Measurements from ENCODE around the gene ZNF195.
"Not testable (repeated sequence)": the region's sequence is repeated elsewhere in the genome, so short reads cannot be mapped to it uniquely, and the experiment has no call there.

DNA sequence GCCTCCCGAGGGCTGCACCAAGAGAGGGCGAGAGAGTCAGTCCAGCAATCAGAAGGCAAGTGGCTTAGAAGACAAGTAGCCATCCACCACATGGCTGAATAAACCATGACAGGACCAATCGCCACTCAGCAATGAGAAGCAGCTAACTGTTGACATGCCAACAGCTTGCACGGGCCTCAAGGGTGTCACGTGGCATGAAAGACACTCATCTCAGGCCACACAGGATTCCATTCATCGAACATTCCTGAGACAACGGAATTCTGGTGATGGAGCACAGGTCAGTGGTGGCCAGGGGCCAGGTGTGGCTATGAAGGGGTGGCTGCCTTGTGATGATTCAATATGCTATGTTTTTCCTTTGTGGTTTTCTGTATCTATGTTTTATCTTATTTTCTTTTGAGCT is 36.4 kb upstream of the ZNF195 start:
- TF ChIP-seq JUND (IDR thresholded peaks at IDR 0.05); YY1 (IDR thresholded peaks at IDR 0.05; ENCODE audit: extremely low read depth, insufficient replicate concordance, low read depth, low read length); POLR2A (IDR thresholded peaks at IDR 0.05; ENCODE audit: borderline replicate concordance, extremely low read depth, insufficient read depth, insufficient read length); RAD21 (IDR thresholded peaks at IDR 0.05; ENCODE audit: low read depth); SRF (IDR thresholded peaks at IDR 0.05; ENCODE audit: low read depth); ZFX (IDR thresholded peaks at IDR 0.05): not testable (repeated sequence)
- TF ChIP-seq, protein P1, sequence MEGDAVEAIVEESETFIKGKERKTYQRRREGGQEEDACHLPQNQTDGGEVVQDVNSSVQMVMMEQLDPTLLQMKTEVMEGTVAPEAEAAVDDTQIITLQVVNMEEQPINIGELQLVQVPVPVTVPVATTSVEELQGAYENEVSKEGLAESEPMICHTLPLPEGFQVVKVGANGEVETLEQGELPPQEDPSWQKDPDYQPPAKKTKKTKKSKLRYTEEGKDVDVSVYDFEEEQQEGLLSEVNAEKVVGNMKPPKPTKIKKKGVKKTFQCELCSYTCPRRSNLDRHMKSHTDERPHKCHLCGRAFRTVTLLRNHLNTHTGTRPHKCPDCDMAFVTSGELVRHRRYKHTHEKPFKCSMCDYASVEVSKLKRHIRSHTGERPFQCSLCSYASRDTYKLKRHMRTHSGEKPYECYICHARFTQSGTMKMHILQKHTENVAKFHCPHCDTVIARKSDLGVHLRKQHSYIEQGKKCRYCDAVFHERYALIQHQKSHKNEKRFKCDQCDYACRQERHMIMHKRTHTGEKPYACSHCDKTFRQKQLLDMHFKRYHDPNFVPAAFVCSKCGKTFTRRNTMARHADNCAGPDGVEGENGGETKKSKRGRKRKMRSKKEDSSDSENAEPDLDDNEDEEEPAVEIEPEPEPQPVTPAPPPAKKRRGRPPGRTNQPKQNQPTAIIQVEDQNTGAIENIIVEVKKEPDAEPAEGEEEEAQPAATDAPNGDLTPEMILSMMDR (IDR thresholded peaks at IDR 0.05 in 2 of 3, conservative IDR thresholded peaks at IDR 0.05 in 1 of 3; ENCODE audit: borderline replicate concordance in 1 of 3, insufficient read depth in 1 of 3, low read depth in 2 of 3, low read length in 2 of 3): not testable (repeated sequence)

Data from HCT116 (cell line).